Stimulated activated CD8-positive, alpha-beta memory T cell treated with anti-CD3 and anti-CD28 coated beads, Interleukin-15, amount 100 ng/mL, for 4 hours (primary cell): ENCODE data around the gene LIPG.

Experiments used
- DNase-seq, 2 donors: peaks; one replicate each; pipeline ENCODE4 v3.0.0-alpha.2; 2020; ENCODE audit warnings: low read depth in 2 of 2

The LIPG gene

DNA sequence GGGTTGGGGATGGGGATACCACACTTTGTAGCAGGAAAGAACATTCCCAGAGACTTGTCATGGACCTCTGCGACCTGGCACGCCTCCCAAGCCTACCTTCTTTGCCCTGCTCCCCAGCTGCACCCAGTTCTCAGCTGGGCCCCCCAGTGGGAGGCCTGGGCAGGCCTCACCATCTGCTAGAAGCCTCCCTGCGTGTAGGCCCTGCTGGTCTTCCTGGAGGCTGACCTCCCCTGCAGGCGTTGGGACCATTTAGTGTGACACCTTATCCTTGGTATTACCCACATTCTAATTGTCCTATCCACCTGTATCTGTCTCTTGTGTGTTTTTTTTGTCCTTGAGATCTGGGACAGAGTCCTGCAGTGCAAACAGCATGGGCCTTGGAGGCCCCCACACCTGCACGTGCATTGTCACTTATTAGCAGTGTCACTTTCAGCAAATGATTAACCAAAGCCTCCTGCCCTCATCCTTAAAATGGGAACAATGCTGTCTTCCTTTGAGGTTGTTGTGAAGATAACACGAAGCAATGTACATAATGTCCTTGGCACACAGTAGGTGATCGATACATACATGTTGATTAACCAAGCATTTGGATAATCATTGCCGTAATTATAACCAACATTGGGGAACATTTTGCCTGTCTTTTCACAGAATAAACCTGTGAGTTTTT lies 77.2 kb downstream of the LIPG start:
- DNase-seq = no peak

DNA sequence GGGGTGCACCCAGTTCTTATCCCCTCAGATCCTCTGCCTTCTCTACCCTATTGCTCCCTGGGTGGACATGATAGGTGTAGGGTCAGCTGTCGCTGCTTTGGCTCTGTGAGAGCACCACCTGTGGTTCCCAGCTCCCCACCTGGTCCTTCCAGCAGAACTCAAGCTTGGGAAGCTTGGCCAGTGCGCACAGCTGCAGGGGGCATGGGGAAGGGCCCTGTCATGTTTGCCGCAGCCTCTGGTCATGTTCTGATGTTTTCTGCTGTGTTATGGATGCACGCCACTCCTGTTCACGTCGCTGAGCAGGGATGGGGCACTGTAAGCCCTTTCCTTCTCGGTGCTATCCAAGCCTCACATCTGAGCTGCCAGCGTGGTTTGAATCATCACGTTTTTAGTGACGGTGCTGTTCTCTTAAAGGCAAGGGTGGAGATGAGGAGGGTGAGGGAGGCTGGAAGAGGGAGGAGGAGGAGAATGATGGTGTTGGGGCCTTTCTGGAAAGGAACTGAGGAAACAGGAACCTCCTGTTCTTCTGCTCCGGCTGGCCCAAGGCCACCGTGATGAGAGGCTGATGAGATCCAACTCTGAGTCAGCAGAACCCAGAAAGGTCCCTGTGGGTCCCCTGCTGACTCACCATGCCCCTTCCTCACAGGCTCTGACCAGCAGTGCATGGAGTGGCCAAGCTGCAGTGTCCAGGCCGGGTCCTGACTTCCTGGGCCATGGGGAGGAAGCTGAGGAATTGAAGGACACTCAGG lies 78.0 kb downstream of the LIPG start:
- no peak for DNase-seq

DNA sequence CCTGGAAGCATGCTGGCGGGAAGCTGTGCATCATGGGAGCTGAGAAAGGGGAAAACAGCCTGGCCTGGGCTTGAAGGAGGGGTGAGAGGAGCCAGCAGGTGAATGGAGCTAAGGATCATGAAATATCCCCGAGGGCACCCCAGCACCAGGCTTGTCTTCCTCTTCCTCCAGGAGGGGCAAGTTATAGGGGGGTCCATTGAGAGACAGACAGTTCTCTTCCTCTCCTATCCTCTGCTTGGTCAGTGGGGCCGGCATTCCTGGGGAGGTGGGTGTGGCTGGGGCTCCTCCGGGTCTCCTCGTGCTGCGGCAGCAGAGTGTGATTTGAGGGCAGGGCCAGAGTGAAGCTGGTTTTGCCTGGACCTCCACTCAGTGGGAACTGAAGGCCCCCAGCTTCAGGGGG lies 78.9 kb downstream of the LIPG start:
- DNase-seq = no peak

DNA sequence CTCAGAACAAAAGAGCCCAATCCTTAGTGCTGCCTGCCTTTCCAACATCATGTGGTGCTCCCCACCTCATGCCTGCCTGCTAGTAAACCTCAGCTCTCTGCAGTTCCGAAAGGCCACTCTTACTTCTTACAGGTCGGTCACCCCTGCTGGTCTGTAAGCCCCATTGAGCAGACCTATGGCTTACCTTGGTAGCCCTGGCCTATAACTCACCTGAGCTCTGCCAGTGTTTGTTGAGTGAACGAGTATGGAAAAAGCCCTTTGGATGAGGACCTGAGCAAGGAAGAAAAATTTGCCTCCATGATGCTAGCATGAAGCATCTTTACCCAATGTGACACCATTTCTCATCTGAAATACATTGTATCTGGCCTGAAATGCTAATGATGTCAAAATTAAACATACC lies 83.3 kb downstream of the LIPG start:
- DNase-seq = no peak

DNA sequence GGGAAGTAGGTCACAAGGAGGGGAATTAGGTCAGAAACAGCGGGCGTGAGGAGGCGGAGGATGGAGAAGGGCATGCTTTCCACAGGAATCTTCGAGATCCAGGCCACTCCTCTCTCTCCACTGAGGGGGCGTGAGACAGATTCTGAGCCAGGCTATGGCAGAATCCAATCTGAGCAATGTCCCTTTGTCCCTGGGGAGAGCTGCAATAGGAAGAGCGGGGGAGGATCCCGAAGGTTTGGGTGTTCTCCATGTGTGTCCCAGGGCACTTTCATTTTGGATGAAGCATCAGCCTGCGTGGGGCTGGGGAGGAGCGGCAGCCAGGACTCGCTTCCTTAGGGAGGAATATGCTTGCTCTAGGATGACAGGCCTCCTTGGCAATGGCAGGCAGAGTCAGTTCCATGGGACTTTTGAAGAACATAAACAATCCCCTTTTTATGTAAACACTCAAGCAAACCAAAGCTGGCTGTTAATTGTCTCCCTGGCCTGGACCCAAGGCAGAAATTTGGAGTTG lies 84.0 kb downstream of the LIPG start:
- no peak for DNase-seq

DNA sequence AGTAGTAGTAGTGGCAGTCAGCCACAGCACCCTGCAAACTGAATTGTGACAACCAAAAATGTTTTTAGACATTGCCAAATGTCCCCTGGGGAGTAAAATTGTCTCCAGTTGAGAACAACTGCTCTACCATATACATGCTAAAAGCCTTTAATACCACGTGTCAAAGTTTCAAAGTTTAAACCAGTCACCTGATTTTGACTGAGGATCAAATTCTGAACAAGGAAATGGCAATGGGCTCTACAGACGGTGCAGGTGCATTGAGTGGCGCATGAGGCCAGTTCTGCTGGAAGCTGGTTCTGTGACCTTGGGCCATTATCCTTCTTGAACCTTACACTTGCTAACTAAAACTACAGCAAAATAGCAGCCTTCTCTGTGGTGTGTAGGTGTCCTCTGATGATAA lies 85.0 kb downstream of the LIPG start:
- no peak for DNase-seq

DNA sequence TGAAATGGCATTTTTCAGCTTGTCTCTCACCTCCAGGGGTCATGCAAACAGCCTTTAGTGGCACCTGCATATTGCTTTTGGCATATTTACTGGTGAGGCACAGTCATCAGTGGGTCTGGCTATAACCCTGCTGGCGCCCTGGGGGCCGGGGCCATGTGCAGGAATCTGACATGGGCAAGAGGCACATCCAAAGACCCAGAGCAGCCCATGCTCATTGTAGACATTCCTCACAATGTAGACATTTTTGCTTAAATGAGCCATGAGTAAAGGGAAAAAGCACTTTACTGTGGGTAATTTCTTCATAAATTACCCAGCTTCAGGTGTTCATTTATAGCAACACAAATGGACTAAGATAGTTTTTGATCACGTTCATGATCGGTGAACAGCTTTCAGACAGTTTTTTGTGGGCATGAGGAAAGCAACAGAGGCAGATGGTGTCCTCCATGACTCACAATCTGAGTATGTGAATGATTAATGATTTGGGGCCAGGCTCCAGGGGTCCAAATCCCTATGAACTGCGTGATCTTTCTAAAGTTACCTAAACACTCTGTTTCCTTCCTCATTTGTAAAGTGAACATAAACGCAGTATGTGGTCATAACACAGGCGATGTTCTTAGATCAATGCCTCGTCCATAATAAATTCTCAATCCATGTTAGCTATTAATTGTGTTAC lies 85.8 kb downstream of the LIPG start:
- DNase-seq = no peak

DNA sequence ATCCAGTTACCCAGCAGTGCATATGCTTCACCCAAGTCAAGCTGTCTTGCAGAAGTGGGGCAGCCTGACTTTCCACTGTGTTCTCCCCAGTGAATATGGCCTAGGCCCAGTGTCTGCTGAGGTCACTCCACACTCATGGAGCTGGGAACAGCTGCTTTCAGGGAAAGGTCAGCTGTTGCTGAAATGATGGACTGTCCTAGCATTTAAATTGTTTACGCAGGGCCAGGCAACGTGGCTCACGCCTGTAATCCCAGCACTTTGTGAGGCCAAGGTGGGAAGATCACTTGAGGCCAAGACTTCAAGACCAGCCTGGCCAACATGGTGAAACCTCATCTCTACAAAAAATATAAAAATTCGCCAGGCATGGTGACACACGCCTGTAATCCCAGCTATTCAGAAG lies 86.5 kb downstream of the LIPG start:
- DNase-seq = no peak
